HuH-7 (cell line): Measurements from ENCODE around the gene RUNX1.

Experiments used
- DNase-seq: peaks from one replicate; pipeline ENCODE4 v3.0.0; 2011; ENCODE audit warnings: low spot score

Gene RUNX1

DNA sequence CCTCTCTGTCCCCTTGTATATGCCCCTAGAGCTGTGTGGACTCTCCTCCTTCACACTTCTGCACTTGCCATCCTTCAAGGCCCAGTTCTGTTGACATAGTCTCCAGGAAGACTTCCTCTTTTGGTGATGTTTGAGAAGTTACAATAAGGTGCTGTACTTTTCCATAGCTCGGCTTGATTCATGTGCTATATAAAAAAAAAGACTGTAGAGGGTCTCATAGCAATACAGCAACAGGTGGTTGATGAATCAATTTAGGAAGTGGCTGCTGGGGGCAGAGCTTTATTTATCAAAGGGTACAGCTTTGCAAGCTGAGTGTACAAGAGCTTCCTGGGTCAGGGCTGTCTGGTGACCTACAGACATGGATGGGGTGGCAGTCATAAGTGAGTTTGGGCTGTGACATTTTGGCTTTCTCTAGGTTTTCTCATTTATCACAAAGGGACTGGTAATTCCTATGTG lies 102.7 kb downstream of the RUNX1 start:
- DNase-seq = no peak

DNA sequence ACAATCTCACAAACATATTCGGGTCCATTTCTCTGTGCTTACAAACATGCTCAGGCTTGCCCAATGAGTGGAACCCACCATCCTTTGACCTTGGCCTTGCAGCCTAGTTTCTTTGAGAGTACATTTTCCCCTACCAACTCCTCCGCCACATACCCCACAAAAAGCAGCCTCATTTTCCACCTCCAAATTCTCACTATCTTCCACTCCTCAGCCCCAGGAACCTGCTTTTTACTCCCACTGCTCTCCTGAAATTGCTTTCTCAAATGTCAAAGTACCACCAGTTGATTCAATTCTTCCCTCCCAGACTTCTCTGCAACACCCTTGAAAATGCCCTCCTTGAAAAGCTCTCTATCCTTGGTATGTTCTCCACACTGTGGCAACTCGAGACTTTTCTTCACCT lies 103.8 kb downstream of the RUNX1 start:
- DNase-seq = no peak

DNA sequence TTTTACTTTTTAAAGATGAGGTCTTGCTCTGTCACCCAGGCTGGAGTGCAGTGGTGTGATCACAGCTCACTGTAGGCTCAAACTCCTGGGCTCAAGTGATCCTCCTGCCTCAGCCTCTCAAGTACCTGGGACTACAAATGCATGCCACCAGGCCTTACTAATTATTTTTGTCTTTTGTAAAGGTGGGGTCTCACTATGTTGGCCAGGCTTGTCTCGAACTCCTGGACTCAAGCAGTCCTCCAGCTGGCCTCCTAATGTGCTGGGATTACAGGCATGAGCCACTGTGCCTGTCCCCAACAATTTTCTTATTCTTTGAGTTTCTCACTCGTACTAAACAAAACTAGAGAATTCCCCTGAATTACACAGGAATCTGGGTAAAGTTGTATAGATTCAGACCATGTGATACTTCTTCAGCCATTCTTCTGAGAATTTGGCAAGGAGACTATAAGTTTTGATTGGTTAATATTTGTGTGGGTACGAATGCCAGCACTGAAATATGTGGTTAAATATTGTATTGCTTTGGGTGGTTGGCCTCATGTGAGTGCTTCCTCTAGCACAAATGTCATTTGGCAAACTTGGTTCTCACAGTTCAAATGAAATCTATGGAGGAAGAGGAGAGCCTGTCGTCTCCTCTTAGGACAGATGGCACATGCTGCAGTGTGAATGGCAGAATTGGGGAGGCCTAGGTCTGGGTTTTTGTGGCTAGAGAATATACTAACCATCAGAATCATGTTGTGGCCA lies 104.9 kb downstream of the RUNX1 start:
- no peak for DNase-seq

DNA sequence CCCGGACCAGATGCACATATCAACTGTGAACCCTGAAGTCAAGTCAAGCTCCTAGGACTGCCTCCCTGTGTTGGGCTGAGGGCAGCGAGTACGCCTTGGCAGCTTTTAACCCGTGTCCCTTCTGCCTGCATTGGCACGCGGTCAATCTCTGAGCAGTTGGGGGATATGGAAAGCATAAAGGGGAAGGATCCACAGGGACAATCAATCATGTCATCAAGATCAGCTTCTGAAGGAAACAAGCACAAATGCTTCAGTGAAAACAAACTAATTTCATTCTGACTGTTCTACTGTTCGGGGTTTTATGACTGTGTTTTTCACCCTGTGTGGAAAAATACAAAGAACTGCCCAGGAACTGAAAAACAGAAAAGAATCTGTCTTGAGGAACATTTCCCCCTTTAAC lies 106.2 kb downstream of the RUNX1 start:
- DNase-seq = no peak

DNA sequence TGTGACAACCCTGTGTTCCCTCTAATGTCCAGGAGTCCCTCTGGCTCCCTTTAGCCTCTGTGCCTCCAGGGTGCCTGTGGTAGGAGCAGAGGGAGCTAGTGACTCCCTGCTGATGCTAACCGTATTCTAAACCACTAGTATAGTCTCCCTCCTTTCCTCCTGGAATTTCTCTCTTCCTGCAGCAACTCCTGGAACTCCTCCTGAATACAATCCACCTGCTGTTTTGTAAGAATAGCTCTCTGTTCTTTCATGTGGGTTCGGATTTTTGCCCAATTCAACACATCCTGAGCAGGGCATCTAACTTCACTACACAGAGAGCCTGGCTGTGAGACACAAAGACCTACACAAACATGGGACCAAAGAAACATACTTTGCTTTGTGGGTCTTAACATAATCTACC lies 107.9 kb downstream of the RUNX1 start:
- DNase-seq = no peak

DNA sequence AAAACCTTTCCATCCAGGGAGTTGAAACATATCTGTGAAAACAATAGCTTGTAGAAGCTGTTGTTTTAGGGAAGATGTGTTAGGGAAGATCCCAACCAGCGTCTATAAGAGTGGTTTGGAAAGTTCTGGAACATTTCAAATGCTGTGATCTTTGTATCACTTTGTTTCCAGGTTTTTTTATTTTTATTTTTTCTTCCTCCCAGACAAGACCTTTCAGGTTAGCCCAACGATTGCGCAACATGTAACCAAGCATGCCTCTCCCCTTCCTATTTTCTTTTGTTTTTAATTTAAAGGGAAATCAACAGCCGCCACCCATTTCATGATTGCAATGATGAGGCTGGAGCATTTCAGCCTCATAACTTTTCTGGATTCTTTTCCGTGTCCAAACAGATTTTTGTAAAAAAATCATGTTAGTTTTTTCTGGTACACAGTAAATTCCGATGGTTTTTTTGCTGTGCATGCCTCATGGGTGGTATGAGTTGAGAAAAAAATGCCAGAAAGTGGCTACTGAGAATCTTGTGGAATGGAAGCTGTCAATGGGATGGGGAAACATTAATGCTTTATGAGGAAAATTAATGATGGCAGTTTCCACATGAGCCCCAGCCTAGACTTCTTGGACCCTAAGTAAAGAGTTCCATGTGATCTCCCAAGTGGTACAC lies 109.3 kb downstream of the RUNX1 start:
- DNase-seq = no peak

DNA sequence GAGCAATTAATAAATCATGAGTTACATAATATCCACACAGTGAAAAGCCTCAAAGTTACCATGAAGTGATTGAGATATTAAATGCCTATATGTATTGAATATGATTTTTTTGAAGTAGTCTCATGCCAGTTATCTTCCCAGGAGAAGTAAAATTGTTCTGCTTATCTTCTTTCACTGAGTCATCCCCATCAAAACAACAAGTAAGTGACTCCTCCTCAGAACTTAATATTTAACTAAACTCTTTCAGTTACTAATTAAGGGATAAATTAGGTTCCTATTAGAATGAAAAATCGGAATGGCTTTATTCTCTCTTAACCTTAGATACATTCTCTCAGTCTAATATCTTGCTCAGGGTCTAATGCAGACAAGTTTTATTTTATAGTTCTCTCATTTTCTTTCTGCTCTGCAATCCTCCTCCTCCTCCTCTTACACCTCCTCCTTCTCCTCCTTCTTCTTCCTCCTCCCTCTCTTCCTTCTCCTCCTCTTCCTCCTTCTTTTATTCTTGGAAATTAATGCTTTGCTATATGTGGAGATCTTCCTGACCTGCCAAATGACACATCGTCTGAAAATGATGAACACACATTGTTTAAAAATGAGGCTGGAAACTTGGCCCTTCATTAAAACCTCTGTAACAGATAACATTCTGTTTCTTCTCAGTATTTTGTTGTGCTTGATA lies 110.9 kb downstream of the RUNX1 start:
- no peak for DNase-seq

DNA sequence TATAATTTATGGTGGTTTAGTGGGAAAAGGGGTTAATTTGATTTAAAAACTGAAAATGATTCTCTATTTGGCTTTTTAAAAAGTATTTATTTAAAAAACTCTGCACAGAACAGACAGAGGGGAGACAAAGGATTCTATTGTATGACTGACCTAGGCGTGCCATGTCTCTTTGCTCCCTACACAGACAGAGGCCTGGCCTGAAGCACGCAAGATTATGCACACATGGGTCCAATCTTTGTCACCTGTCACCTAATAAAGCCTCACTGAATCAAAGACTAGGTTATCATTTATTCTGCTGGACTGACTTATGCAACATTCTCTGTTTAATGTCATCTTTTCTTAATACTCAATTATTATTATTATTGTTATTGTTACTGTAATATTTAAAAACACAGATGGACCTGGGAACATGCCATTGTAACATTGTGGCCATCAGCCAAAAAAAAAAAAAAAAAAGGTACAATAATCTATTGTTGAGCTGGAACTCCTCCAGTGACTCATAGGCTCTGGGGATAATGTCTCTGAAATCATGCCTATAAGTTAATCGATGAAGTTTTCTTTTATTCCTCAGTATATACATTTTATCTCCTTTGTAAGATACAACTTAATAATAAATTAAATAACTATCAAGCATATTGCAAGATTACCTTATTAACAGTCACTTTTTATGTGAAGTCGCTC lies 112.1 kb downstream of the RUNX1 start:
- DNase-seq = no peak

DNA sequence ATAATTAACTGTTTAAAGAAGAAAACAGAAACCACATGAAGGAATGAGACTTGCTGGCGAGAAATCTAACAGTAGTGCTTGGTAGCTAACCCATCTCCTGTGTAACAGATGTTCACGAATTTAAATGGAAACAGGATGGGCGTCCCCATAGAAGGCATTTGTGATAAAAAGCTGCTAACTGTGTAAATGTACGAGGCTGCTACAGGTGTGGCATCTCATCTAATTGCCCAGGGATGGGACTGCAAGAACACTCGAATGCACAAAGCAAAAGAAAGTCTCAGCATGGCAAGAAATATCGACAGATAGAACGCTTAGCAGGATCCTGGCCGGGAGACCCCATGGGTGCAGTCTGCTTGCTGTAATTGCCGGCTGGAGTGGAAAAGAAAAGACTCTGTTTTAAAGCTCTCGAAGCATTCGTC lies 112.7 kb downstream of the RUNX1 start:
- DNase-seq = no peak

DNA sequence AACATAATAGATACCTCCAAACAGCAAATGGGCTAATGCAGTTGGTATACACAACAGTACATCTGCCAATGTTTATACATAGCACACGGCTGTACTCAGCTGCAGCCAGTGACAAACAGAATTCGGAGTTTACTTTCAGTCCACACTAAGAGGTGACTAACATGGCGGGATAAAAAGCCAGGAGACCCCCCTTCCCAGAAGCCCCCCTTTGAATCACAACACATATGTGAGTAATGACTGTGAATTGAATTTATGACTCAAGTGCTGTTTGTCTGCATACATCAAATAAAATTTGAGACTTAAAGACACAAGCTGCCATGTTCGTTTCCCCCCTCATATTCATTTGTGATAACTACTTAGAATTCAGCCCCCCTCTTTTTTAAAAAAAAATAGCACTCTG lies 113.2 kb downstream of the RUNX1 start:
- no peak for DNase-seq

DNA sequence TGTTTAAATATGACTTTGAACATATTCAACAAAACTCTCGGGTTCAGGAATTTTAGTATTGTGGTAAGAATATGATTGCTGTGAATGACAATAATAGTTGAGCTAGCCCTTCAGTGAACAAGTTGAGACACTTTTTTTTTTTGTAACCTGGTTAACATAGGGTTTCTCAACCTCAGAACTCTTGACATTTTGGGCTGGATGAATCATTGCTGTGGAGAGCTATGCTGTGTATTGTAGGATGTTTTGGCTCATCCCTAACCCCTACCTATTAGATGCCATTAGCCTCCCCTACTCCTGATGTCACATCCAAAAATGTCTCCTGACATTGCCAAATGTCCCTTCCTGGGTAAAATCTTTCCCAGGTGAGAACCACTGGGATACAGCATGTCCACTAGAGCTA lies 113.7 kb downstream of the RUNX1 start:
- no peak for DNase-seq

DNA sequence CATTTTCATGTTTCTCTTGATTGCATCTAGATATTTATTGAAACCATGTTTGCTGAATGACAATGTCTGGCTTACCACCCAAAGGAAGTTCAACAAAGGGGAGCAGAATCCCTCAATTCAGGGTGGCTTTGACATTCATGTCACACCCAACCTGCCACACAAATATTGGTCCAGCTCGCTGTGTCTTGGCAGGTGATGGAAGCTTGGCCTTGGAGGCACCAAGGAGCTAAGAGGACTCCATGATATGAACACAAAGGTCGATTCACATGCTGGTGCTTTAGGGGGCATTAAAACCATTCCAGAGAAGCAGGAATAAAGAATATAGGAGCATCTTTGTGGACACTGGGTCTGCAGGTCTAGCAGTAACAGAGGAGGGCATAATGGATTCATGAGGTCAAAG lies 114.8 kb downstream of the RUNX1 start:
- DNase-seq = no peak

DNA sequence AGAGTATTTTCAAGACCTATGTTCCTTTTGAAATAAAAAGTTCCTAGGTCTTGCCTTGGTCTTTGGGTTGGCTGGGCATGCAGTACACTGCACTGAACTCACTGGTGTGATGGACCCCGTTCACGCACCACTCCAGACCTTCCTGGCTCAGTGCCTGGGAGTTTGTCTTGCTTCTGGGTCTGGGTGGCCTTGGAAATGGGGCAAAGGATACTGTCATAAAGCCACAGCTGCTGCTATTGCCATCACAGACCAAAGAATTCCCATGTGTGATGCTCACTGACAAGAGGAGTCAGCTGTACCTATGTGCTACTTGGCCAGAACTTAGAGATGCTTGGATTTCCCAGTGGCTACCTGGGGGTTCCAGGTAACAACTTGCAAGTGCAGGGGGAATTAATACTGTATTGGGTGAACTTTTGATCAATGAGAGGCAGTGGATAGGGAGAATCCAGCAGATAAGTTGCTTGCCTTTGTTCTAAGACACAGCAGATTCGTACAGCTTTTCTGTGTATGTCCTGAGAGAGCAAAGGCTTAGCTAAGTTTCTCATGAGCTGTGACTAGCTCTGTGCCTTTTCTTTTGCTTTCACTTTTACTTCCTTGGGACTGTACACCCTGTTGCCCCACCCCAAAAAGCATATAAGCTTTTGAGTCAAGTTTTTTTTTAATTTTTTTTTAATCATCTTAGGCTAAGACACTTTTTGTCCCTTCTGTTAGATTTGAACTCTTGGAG lies 115.3 kb downstream of the RUNX1 start:
- no peak for DNase-seq

DNA sequence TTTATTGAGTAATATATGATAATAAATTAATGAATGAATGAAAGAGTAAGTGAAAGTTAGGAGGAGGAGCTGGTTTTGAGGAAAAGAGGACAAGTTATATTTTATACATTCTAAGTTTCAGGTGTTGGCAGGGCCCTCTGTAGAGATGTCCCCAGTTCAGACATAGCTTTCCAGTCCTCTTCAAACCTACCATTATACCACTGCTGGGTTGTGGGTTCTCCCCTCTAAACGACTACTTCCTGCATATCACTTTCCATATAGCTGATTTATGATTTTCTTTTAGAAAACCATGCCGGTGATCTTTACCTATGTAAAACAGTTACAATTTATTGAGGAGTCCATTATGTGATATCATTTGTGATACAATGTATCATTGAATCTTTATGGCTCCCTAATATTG lies 116.9 kb downstream of the RUNX1 start:
- no peak for DNase-seq

DNA sequence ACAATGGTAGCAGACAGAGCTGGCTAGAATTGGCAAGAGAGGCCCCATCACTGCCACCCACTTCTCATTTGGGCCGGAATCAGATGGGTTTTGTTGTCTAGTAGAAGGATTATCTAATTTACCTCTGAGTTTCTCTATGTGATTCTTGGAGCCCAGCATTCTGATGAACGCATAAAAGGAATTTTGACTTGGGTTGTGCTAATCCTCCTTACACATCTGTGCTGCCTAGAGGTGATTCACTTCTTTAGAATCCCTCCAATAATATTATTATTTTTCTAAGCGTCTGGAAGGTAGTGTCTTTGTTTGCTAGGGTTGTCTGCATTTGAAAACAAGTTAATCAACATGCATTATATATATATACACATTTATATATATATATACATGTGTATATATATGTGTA lies 118.1 kb downstream of the RUNX1 start:
- no peak for DNase-seq

DNA sequence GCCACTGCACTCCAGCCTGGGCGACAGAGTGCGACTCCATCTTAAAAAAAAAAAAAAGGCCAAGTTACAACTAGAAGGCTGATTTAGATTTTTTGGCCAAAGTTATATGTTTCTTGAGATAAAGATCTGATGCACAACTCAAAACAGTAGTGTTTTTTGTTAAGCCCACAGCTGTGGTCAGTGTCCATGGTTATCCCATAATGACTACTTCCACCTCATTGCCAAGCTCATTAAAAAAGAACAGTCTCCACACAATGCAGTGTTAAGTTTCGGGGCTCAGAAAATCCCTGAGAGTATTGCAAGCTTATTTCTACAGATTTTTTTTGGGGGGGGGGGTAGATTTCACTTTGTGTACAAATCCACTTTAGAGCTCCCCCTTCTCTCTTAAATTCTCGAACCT lies 120.5 kb downstream of the RUNX1 start:
- DNase-seq = no peak

DNA sequence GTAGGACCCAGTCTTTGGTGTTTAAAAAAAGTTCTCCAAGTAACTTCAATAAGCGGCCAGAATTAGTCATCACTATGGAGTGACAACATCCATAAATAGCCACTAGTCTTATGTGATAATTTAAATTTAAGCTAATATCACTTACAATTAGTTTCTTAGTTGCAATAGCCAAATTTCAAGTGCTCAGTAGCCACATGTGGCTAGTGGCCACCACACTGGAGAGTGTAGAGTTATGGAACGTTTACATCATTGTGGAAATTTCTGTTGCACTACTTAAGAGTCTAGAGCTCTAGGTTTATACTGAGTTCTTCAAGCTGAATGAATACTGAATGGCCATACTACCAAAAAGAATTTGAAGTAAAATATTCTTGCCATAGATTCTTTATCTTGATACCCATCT lies 121.1 kb downstream of the RUNX1 start:
- no peak for DNase-seq

DNA sequence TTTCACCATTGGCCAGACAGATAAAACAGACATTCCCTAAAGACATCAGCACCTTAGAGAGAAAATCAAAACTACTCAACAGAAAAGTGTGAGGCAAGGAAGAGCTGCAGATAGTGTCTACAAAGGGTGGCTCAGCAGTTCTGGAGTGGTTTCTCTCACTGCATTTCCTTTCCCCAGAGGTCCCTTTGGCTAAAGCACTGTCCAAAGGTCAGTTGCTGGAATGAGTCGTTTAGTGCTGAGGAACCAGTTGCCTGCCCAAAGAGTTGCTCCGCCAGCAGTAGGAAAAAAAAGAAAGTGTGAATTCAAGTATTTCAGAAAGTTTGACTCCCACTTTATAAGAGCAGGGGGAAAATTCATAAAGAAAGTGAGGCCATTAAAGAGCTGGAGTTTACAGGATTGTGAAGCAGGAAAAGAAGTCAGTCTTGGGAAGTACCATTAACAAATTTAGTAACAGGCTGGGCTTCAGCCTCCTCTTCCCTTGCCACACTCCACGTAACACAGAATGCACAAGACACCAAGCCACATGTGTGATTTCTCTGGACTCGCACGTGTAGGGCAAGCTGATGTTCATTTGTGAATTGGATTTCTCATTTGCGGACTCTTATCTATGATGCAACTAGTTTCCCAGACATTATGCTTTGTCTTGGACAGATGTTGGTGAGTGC lies 122.2 kb downstream of the RUNX1 start:
- peak; percentile 43 for DNase-seq

DNA sequence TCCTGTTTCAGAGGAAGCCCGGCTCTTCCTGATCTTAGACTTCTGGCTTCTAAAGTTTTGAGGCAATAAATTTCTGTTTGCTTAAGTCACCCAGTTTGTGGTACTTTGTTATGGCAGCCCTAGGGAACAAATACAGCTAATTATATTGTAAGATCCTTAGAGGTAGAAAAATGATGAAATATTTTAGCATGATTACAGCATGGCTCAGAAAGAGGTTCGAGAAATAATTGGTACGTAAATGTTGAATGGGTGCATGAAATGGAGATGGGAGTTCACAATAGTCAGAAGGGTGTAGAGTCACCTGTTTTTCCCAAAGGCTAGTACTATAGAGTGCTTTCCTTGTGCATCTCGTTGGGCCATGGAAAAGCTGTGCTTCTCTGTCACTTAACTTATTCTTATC lies 123.5 kb downstream of the RUNX1 start:
- no peak for DNase-seq

DNA sequence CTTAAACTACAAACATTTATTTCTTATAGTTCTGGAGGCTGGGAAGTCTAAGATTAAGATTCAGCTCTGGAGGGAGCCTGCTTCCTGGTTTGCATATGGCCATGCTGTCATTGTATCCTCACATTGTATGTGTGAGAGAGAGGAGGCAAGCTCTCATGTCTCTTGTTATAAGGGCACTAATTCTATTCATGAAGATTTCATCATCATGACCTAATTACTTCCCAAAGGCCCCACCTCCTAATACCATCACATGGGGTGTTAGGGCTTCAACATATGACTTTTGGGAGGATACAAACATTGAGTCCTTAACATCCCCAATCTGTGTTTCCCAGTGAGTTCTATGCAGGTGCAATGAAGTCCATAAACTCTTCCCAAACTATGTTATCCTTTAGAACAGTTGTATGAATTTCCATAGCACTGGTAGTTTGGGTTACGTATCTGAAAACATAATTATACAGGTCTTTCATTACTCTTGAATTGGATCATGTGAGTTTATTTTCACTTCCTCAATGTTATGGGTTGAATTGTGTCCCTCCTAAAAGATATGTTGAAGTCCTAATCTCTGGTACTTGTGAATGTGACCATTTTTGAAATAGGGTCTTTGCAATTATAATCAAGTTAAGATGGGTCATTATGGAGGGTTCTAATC lies 124.2 kb downstream of the RUNX1 start:
- DNase-seq = no peak

DNA sequence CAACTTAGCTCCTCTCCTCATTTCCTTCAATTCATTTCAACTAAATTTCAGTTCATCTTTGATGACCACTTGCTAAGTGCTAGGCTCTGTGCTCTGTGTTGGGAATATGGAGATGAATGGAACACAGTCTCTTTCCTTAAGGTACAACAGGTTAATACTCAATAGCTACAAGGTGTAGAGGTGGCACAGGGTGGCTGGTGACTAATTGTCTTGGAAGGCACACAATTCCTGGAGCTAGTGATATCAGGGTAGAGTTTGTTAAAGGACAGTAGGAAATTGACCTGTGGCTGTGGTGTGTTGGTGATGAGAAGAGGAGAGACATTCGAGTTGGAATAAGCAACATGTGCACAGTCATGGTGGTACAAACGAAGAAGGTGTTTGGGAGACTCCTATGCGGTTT lies 124.9 kb downstream of the RUNX1 start:
- DNase-seq = no peak
